ENCODE results near the gene NUP214. TPM values are rescaled to one million over a fixed set of nuclear protein-coding genes. Genes with fewer than 3 reads are reported as not detected.
"Not testable (repeated sequence)": the region's sequence is repeated elsewhere in the genome, so short reads cannot be mapped to it uniquely, and the experiment has no call there.

The NUP214 gene
- total RNA-seq, 2 donors from 2014 or later: 43.9 to 115 TPM

DNA sequence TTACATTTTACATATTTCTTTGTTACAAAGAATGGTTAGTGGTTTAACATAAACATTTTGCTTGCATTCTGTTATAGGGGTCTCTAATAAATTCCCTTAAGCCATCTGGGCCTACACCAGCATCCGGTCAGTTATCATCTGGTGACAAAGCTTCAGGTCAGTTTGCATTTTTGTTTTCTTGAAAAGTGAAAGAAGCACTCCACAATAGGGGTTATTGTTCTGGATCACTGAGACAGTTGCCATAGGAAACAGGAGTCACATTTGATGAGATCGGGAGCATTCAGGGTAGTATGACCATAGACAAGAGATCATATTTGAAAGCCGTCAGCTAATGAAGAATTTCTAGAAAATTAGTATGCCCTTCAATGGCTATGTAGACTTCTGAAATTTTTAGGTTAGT, 63.6 kb downstream of the NUP214 start:
- no peaks in the 10 kb centered on the region for H3K9me3 ChIP-seq
- DNase-seq (ENCODE audit: low spot score): no peak
- no peak overlapping the region for H3K4me3 ChIP-seq
- H3K4me1 ChIP-seq (replicated peaks): no peaks in the 10 kb centered on the region
- 87% methylated on average over 3 of the region's 3 CpGs for WGBS
- peaks cover 0 to 7% of the 10 kb centered on the region in 2 donors for H3K36me3 ChIP-seq
- no peaks in the 10 kb centered on the region for H3K27me3 ChIP-seq (replicated peaks; ENCODE audit: insufficient read depth)
- intact Hi-C loops (cut with DNase I): no loop called here
- no peak overlapping the region for H3K27ac ChIP-seq
- no peak for TF ChIP-seq POLR2AphosphoS5 (IDR thresholded peaks at IDR 0.05)
- TF ChIP-seq POLR2A (IDR thresholded peaks at IDR 0.05): no peak
- TF ChIP-seq, protein P1, sequence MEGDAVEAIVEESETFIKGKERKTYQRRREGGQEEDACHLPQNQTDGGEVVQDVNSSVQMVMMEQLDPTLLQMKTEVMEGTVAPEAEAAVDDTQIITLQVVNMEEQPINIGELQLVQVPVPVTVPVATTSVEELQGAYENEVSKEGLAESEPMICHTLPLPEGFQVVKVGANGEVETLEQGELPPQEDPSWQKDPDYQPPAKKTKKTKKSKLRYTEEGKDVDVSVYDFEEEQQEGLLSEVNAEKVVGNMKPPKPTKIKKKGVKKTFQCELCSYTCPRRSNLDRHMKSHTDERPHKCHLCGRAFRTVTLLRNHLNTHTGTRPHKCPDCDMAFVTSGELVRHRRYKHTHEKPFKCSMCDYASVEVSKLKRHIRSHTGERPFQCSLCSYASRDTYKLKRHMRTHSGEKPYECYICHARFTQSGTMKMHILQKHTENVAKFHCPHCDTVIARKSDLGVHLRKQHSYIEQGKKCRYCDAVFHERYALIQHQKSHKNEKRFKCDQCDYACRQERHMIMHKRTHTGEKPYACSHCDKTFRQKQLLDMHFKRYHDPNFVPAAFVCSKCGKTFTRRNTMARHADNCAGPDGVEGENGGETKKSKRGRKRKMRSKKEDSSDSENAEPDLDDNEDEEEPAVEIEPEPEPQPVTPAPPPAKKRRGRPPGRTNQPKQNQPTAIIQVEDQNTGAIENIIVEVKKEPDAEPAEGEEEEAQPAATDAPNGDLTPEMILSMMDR (IDR thresholded peaks at IDR 0.05): no peak

DNA sequence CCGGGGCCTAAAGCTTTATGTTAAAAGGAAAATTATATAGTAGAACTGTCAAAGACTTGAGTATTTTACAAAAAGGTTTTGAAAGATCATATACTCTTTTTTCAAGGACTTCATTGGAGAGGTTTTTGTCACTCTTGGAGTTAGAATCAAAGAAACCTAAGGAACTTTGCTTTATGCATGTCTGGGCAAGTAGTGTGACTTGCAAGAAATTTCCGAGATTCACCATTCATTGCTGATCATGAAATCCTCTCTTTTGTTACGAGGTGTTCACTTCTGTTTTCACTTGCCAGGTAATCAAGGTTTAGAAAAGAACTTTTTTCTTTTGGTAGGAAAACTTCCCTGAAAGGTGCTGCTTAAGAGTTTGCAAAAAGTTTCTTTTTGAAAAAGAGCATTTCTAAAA, 64.8 kb downstream of the NUP214 start:
- H3K36me3 ChIP-seq: peaks cover 0 to 7% of the 10 kb centered on the region in 2 donors
- intact Hi-C loops (cut with DNase I): no loop called here
- H3K9me3 ChIP-seq: no peaks in the 10 kb centered on the region

DNA sequence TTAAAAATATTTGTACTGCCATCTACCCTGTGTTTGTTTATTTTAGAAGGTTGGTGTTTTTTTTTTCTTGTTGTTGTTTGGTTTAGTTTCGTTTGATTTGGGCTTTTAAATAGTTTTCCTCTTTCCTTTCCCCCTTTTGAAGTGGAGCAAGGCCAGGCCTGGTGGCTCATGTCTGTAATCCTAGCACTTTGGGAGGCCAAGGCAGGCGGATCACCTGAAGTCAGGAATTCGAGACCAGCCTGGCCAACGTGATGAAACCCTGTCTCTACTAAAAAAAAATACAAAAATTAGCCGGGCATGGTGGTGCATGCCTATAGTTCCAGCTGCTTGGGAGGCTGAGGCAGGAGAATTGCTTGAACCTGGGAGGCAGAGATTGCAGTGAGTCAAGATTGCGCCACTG, 65.6 kb downstream of the NUP214 start:
- H3K9me3 ChIP-seq; H3K27me3 ChIP-seq (replicated peaks; ENCODE audit: insufficient read depth); DNase-seq (ENCODE audit: low spot score); intact Hi-C loops (cut with DNase I); H3K4me1 ChIP-seq (replicated peaks); H3K27ac ChIP-seq; H3K36me3 ChIP-seq; H3K4me3 ChIP-seq: not testable (repeated sequence)
- WGBS: 56% methylated on average over 6 of the region's 6 CpGs

More for the DNA sequence above, 64.8 kb downstream of the NUP214 start:
- Histone ChIP-seq H3K4me1 (replicated peaks) (no peaks in the 10 kb centered on the region), H3K4me3 (no peak overlapping the region), H3K27ac (no peak overlapping the region), H3K27me3 (replicated peaks; ENCODE audit: insufficient read depth) (no peaks in the 10 kb centered on the region)
- TF ChIP-seq, protein P1 (IDR thresholded peaks at IDR 0.05): no peak
- TF ChIP-seq POLR2A (IDR thresholded peaks at IDR 0.05) (no peak), POLR2AphosphoS5 (IDR thresholded peaks at IDR 0.05) (peak; percentile 25)
- DNase-seq (ENCODE audit: low spot score): no peak
- 52% methylated on average over 3 of the region's 3 CpGs for WGBS

DNA sequence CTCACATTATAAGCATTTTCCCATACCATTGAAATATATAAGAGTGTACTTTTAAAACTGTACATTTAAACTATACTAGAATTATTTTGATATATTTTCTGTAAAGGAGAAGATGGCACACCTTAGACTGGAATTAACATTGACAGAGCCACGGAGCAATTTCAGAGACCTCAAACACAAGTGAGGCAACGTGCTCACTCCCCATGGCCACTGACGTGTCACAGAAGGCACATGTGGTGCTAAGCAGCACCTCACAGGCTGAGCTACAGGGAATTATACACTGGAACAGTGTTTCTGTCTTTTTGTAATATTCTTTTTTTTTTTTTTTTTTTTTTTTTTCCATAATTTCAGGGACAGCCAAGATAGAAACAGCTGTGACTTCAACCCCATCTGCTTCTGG, 66.5 kb downstream of the NUP214 start:
- Histone ChIP-seq H3K4me1 (replicated peaks) (no peaks in the 10 kb centered on the region), H3K4me3 (no peak overlapping the region), H3K27ac (no peak overlapping the region), H3K27me3 (replicated peaks; ENCODE audit: insufficient read depth) (no peaks in the 10 kb centered on the region), H3K9me3 (no peaks in the 10 kb centered on the region), H3K36me3 (peaks cover 0 to 7% of the 10 kb centered on the region in 2 donors)
- DNase-seq (ENCODE audit: low spot score): no peak
- TF ChIP-seq POLR2A (IDR thresholded peaks at IDR 0.05): no peak
- no peak for TF ChIP-seq POLR2AphosphoS5 (IDR thresholded peaks at IDR 0.05)
- TF ChIP-seq, protein P1 (IDR thresholded peaks at IDR 0.05): no peak
- 96% methylated on average over 3 of the region's 3 CpGs for WGBS
- intact Hi-C loops (cut with DNase I): no loop called here

DNA sequence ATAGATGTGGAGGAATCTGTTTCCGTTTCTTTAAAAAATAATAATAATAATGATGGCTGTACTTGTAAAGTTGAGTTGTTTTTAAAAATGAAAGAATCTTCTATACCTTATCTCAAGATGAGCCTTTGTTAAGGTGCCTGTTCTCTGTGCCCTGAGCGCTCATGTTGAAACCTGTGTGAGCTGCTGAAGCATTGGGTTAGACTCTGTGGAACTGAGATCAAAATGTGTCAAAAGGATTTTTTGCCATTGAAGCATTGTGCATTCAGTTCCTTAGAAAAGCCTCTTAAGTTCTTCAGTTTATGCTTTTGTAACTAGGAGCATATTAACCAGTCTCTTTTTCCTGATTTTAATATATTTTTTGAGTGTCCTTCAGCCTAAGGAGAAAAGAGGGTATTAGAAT, 67.7 kb downstream of the NUP214 start:
- intact Hi-C loops (cut with DNase I): no loop called here
- Histone ChIP-seq H3K4me1 (replicated peaks) (no peaks in the 10 kb centered on the region), H3K9me3 (no peaks in the 10 kb centered on the region), H3K36me3 (peaks cover 7 to 9% of the 10 kb centered on the region in 2 donors), H3K27ac (no peak overlapping the region), H3K4me3 (no peak overlapping the region), H3K27me3 (replicated peaks; ENCODE audit: insufficient read depth) (no peaks in the 10 kb centered on the region)
- no peak for DNase-seq (ENCODE audit: low spot score)
- 95% methylated on average over 2 of the region's 2 CpGs for WGBS
- no peak for TF ChIP-seq POLR2A (IDR thresholded peaks at IDR 0.05)
- TF ChIP-seq, protein P1 (IDR thresholded peaks at IDR 0.05): no peak
- TF ChIP-seq POLR2AphosphoS5 (IDR thresholded peaks at IDR 0.05): no peak

Data from prostate gland (tissue), 2 donors.